ENCODE results near the gene RSRC1.
"Not testable (repeated sequence)": the region's sequence is repeated elsewhere in the genome, so short reads cannot be mapped to it uniquely, and the experiment has no call there.

Gene RSRC1

GRCh38 chr3:158109804-158110657 lies at the start of gene RSRC1:
RSRC1 (plus strand) TSS chr3:158110089; CDS start chr3:158122105, 12,016 bp downstream.
- DNase-seq (ENCODE audit: insufficient read length, low spot score) = no peak
- FAIRE-seq = peak; percentile 94

- FAIRE-seq; DNase-seq (ENCODE audit: insufficient read length, low spot score): not testable (repeated sequence)
These were observed 44.3 kb upstream of the RSRC1 start for GRCh38 chr3:158065574-158065973.

- DNase-seq (ENCODE audit: insufficient read length, low spot score) = no peak
- no peak for FAIRE-seq
These were observed 37.1 kb upstream of the RSRC1 start for GRCh38 chr3:158072790-158073189.

GRCh38 chr3:158074591-158074990 lies 35.3 kb upstream of the RSRC1 start:
- DNase-seq (ENCODE audit: insufficient read length, low spot score) (no peak), FAIRE-seq (no peak)

- FAIRE-seq = no peak
These were observed 30.3 kb upstream of the RSRC1 start for GRCh38 chr3:158079599-158079998.

GRCh38 chr3:158084651-158085050 lies 25.2 kb upstream of the RSRC1 start:
- no peak for DNase-seq (ENCODE audit: insufficient read length, low spot score)
- no peak for FAIRE-seq

More at GRCh38 chr3:158079599-158079998, 30.3 kb upstream of the RSRC1 start:
- no peak for DNase-seq (ENCODE audit: insufficient read length, low spot score)

GRCh38 chr3:158085358-158085757 lies 24.5 kb upstream of the RSRC1 start:
- no peak for FAIRE-seq
- no peak for DNase-seq (ENCODE audit: insufficient read length, low spot score)

GRCh38 chr3:158085931-158086330 lies 24.0 kb upstream of the RSRC1 start:
- no peak for FAIRE-seq
- DNase-seq (ENCODE audit: insufficient read length, low spot score) = no peak

GRCh38 chr3:158086361-158086760 lies 23.5 kb upstream of the RSRC1 start:
- no peak for DNase-seq (ENCODE audit: insufficient read length, low spot score)
- FAIRE-seq = no peak

GRCh38 chr3:158086776-158087175 lies 23.1 kb upstream of the RSRC1 start:
- no peak for FAIRE-seq

GRCh38 chr3:158091531-158091930 lies 18.4 kb upstream of the RSRC1 start:
- DNase-seq (ENCODE audit: insufficient read length, low spot score) (no peak), FAIRE-seq (no peak)

More at GRCh38 chr3:158086776-158087175, 23.1 kb upstream of the RSRC1 start:
- DNase-seq (ENCODE audit: insufficient read length, low spot score) = no peak

- FAIRE-seq (no peak), DNase-seq (ENCODE audit: insufficient read length, low spot score) (no peak)
These were observed 16.4 kb upstream of the RSRC1 start for GRCh38 chr3:158093526-158093925.

- FAIRE-seq (peak; percentile 33), DNase-seq (ENCODE audit: insufficient read length, low spot score) (no peak)
These were observed 15.4 kb upstream of the RSRC1 start for GRCh38 chr3:158094235-158095110.

GRCh38 chr3:158095111-158095813 lies 14.6 kb upstream of the RSRC1 start:
- FAIRE-seq (peak; percentile 66), DNase-seq (ENCODE audit: insufficient read length, low spot score) (no peak)

- no peak for FAIRE-seq
These were observed 13.8 kb upstream of the RSRC1 start for GRCh38 chr3:158095814-158096704.

GRCh38 chr3:158097081-158097592 lies 12.8 kb upstream of the RSRC1 start:
- DNase-seq (ENCODE audit: insufficient read length, low spot score) (no peak), FAIRE-seq (no peak)

More at GRCh38 chr3:158095814-158096704, 13.8 kb upstream of the RSRC1 start:
- DNase-seq (ENCODE audit: insufficient read length, low spot score) = no peak

GRCh38 chr3:158097593-158098308 lies 12.1 kb upstream of the RSRC1 start:
- DNase-seq (ENCODE audit: insufficient read length, low spot score) = peak; percentile 74
- FAIRE-seq = peak; percentile 94

- FAIRE-seq = peak; percentile 21
These were observed 11.6 kb upstream of the RSRC1 start for GRCh38 chr3:158098309-158098639.

GRCh38 chr3:158098834-158099424 lies 11.0 kb upstream of the RSRC1 start:
- no peak for FAIRE-seq
- DNase-seq (ENCODE audit: insufficient read length, low spot score) = no peak

More at GRCh38 chr3:158098309-158098639, 11.6 kb upstream of the RSRC1 start:
- DNase-seq (ENCODE audit: insufficient read length, low spot score) = no peak
